DND-41 (cell line): ENCODE results near the gene RAB4B.

ENCODE experiments used
- CTCF ChIP-seq: IDR thresholded peaks from 2 replicates; pipeline ENCODE4 v1.5.1; 2012; ENCODE audit warnings: borderline replicate concordance, low read length, moderate library complexity, mild to moderate bottlenecking; ENCODE audit not compliant: poor library complexity, severe bottlenecking; ENCODE audit errors: extremely low read depth
- EZH2 ChIP-seq: IDR thresholded peaks from 3 replicates; pipeline ENCODE4 v1.6.1; 2012; ENCODE audit warnings: borderline replicate concordance, low read depth, mild to moderate bottlenecking, moderate library complexity, low read length, inconsistent platforms; ENCODE audit not compliant: severe bottlenecking

GRCh38 chr19:40813182-40813581, 35.1 kb downstream of the RAB4B start:
- TF ChIP-seq EZH2 (no peak), CTCF (no peak)
